Measurements from ENCODE around the gene DHFR2. TPM values are rescaled to one million over a fixed set of nuclear protein-coding genes. Genes with fewer than 3 reads are reported as not detected.
"Not testable (repeated sequence)": the region's sequence is repeated elsewhere in the genome, so short reads cannot be mapped to it uniquely, and the experiment has no call there.

Gene DHFR2
- 4.0 and 6.8 TPM in 2 replicates for total RNA-seq (2014; rRNA removed; shearing (Covaris generic))

- DNase-seq (ENCODE audit: low spot score): peak; percentile 98
Observed at GRCh38 chr3:94062513-94063404, at the start of gene DHFR2, which contains the start of gene NSUN3. Gene DHFR2 (minus strand): TSS chr3:94062916. CDS start chr3:94061511, 1,405 bp downstream. Gene NSUN3 (plus strand): TSS chr3:94063061. CDS start chr3:94063127, 66 bp downstream.

- DNase-seq (ENCODE audit: low spot score): no peak
Observed at GRCh38 chr3:94110854-94111253, 48.1 kb upstream of the DHFR2 start.

- DNase-seq (ENCODE audit: low spot score): not testable (repeated sequence)
Observed at GRCh38 chr3:94110232-94110631, 47.5 kb upstream of the DHFR2 start.

- DNase-seq (ENCODE audit: low spot score): no peak
Observed at GRCh38 chr3:94106268-94106667, 43.6 kb upstream of the DHFR2 start.

GRCh38 chr3:94101860-94102259, 39.1 kb upstream of the DHFR2 start:
- DNase-seq (ENCODE audit: low spot score): peak; percentile 8

GRCh38 chr3:94099311-94099710, 36.6 kb upstream of the DHFR2 start:
- no peak for DNase-seq (ENCODE audit: low spot score)

GRCh38 chr3:94098452-94098851, 35.7 kb upstream of the DHFR2 start:
- no peak for DNase-seq (ENCODE audit: low spot score)

GRCh38 chr3:94095111-94095510, 32.4 kb upstream of the DHFR2 start:
- no peak for DNase-seq (ENCODE audit: low spot score)

- no peak for DNase-seq (ENCODE audit: low spot score)
Observed at GRCh38 chr3:94093151-94093550, 30.4 kb upstream of the DHFR2 start.

GRCh38 chr3:94092086-94092485, 29.4 kb upstream of the DHFR2 start:
- DNase-seq (ENCODE audit: low spot score): no peak

- DNase-seq (ENCODE audit: low spot score): no peak
Observed at GRCh38 chr3:94089126-94089525, 26.4 kb upstream of the DHFR2 start.

- DNase-seq (ENCODE audit: low spot score): peak; percentile 26
Observed at GRCh38 chr3:94083261-94083660, 20.5 kb upstream of the DHFR2 start.

- no peak for DNase-seq (ENCODE audit: low spot score)
Observed at GRCh38 chr3:94082391-94082937, 19.7 kb upstream of the DHFR2 start.

GRCh38 chr3:94081884-94082283, 19.2 kb upstream of the DHFR2 start:
- no peak for DNase-seq (ENCODE audit: low spot score)

GRCh38 chr3:94080552-94080951, 17.8 kb upstream of the DHFR2 start:
- not testable (repeated sequence) for DNase-seq (ENCODE audit: low spot score)

- peak; percentile 6 for DNase-seq (ENCODE audit: low spot score)
Observed at GRCh38 chr3:94076055-94076454, 13.3 kb upstream of the DHFR2 start.

- DNase-seq (ENCODE audit: low spot score): no peak
Observed at GRCh38 chr3:94071713-94072284, 9.1 kb upstream of the DHFR2 start.

GRCh38 chr3:94070341-94070911, 7.7 kb upstream of the DHFR2 start:
- DNase-seq (ENCODE audit: low spot score): no peak

- peak; percentile 27 for DNase-seq (ENCODE audit: low spot score)
Observed at GRCh38 chr3:94069194-94069813, 6.6 kb upstream of the DHFR2 start.

- no peak for DNase-seq (ENCODE audit: low spot score)
Observed at GRCh38 chr3:94066506-94067500, 4.1 kb upstream of the DHFR2 start.

All from A172 (cell line).